Mesenchymal stem cell (in vitro differentiated cells and primary cell): ENCODE data around the gene DKC1.
A peak's percentile ranks its signal among the peaks of the same experiment; 100 is the strongest.

Source experiments
- DNase-seq: peaks from one replicate; pipeline ENCODE4 v3.0.0-alpha.2; 2013
- H2AFZ ChIP-seq: one replicate; pipeline ENCODE4 v1.6.1; 2013; ENCODE audit warnings: low read depth, mild to moderate bottlenecking, control low read depth, inconsistent platforms, low read length, moderate library complexity
- H2AK5ac ChIP-seq: 2 replicates; pipeline ENCODE4 v1.6.1; 2013; ENCODE audit warnings: low read length, moderate library complexity, mild to moderate bottlenecking, inconsistent platforms; ENCODE audit not compliant: severe bottlenecking
- H2BK120ac ChIP-seq: one replicate; pipeline ENCODE4 v1.6.1; 2013; ENCODE audit warnings: low read depth, mild to moderate bottlenecking, inconsistent platforms, low read length, moderate library complexity
- H2BK12ac ChIP-seq, 2 experiments: one replicate each; pipeline ENCODE4 v1.6.1; 2013; ENCODE audit warnings: inconsistent platforms in 2 of 2, low read length in 2 of 2, mild to moderate bottlenecking in 2 of 2, moderate library complexity in 2 of 2, control low read depth in 1 of 2
- H2BK15ac ChIP-seq: one replicate; pipeline ENCODE4 v1.6.1; 2013; ENCODE audit warnings: mild to moderate bottlenecking, low read depth, inconsistent platforms; ENCODE audit not compliant: poor library complexity, severe bottlenecking
- H2BK5ac ChIP-seq: 2 replicates; pipeline ENCODE4 v1.6.1; 2013; ENCODE audit warnings: low read depth, mild to moderate bottlenecking, low read length, control low read depth, inconsistent platforms; ENCODE audit not compliant: poor library complexity, severe bottlenecking
- H3K14ac ChIP-seq, 2 experiments: one replicate each; pipeline ENCODE4 v1.6.1; 2013; ENCODE audit warnings: inconsistent platforms in 2 of 2, low read length in 2 of 2, control low read depth in 1 of 2, mild to moderate bottlenecking in 1 of 2, moderate library complexity in 1 of 2
- H3K18ac ChIP-seq, 2 experiments: one replicate each; pipeline ENCODE4 v1.6.1; 2013; ENCODE audit warnings: inconsistent platforms in 2 of 2, low read length in 2 of 2, control low read depth in 1 of 2, low read depth in 1 of 2, mild to moderate bottlenecking in 1 of 2
- H3K23ac ChIP-seq, 2 experiments: one replicate each; pipeline ENCODE4 v1.6.1; 2013; ENCODE audit warnings: inconsistent platforms in 2 of 2, low read length in 2 of 2, mild to moderate bottlenecking in 2 of 2, moderate library complexity in 2 of 2, control low read depth in 1 of 2
- H3K27ac ChIP-seq: 2 replicates; pipeline ENCODE4 v1.5.1; 2013; ENCODE audit warnings: mild to moderate bottlenecking, moderate library complexity, low read length, control low read depth, inconsistent platforms; ENCODE audit not compliant: poor library complexity, severe bottlenecking
- H3K27me3 ChIP-seq, 2 experiments: 2 replicates each; pipeline versions ENCODE4 v1.6.1 to v1.7.0; 2013; ENCODE audit warnings: low read length in 2 of 2, mild to moderate bottlenecking in 2 of 2, moderate library complexity in 2 of 2, control low read depth in 1 of 2, inconsistent platforms in 1 of 2; ENCODE audit not compliant: control insufficient read depth in 1 of 2, insufficient read depth in 1 of 2
- H3K36me3 ChIP-seq, 2 experiments: 2 replicates each; pipeline versions ENCODE4 v1.6.1 to v1.7.0; 2013; ENCODE audit warnings: low read length in 2 of 2, control low read depth in 1 of 2, inconsistent platforms in 1 of 2, low read depth in 1 of 2, mild to moderate bottlenecking in 1 of 2; ENCODE audit not compliant: insufficient read depth in 2 of 2, control insufficient read depth in 1 of 2
- H3K4ac ChIP-seq, 2 experiments: one replicate each; pipeline ENCODE4 v1.6.1; 2013; ENCODE audit warnings: inconsistent platforms in 2 of 2, low read length in 2 of 2, mild to moderate bottlenecking in 2 of 2, moderate library complexity in 2 of 2, control low read depth in 1 of 2, low read depth in 1 of 2
- H3K4me1 ChIP-seq: 2 replicates; pipeline ENCODE4 v1.6.1; 2013; ENCODE audit warnings: low read depth, low read length, control low read depth; ENCODE audit not compliant: control insufficient read depth, insufficient read depth
- H3K4me2 ChIP-seq: 2 replicates; pipeline ENCODE4 v1.6.1; 2013; ENCODE audit warnings: low read length, mild to moderate bottlenecking, inconsistent platforms; ENCODE audit not compliant: poor library complexity, severe bottlenecking
- H3K4me3 ChIP-seq, 2 experiments: 2 replicates each; pipeline versions ENCODE4 v1.5.1 to v1.7.0; 2013; ENCODE audit warnings: low read length in 2 of 2, mild to moderate bottlenecking in 2 of 2, control low read depth in 1 of 2, low read depth in 1 of 2; ENCODE audit not compliant: insufficient read depth in 1 of 2
- H3K79me1 ChIP-seq: replicated peaks from 2 replicates; pipeline ENCODE4 v1.6.1; 2013; ENCODE audit warnings: mild to moderate bottlenecking, control low read depth, low read length, inconsistent platforms; ENCODE audit not compliant: poor library complexity, severe bottlenecking
- H3K9ac ChIP-seq: 2 replicates; pipeline ENCODE4 v1.7.0; 2013; ENCODE audit warnings: mild to moderate bottlenecking, low read length, moderate library complexity
- H3K9me3 ChIP-seq: 2 replicates; pipeline ENCODE4 v1.7.0; 2013; ENCODE audit warnings: mild to moderate bottlenecking, low read length; ENCODE audit not compliant: control insufficient read depth
- H4K8ac ChIP-seq: one replicate; pipeline ENCODE4 v1.6.1; 2013; ENCODE audit warnings: inconsistent platforms, mild to moderate bottlenecking, low read length, moderate library complexity
- H4K91ac ChIP-seq: one replicate; pipeline ENCODE4 v1.6.1; 2013; ENCODE audit warnings: mild to moderate bottlenecking, low read length, inconsistent platforms
- WGBS: methylation state at CpG from one replicate; pipeline ENCODE4 v1.1.7; 2013; ENCODE audit warnings: mixed read lengths; 5-methylcytosine and 5-hydroxymethylcytosine counted together

Gene DKC1

GRCh38 chrX:154805696-154806091 lies 43.0 kb downstream of the DKC1 start:
- Histone ChIP-seq H2BK5ac (no peak overlapping the region), H3K18ac (no peak overlapping the region), H3K9me3 (peaks cover 10% of the 10 kb centered on the region), H3K79me1 (peaks cover 5% of the 10 kb centered on the region), H3K27ac (peak overlapping the region; percentile 50), H3K27me3 (no peaks in the 10 kb centered on the region), H4K8ac (peak overlapping the region; percentile 7), H3K4me2 (peak overlapping the region; percentile 86), H3K9ac (peak overlapping the region; percentile 79), H2BK120ac (no peak overlapping the region), H3K4me1 (peaks cover 3% of the 10 kb centered on the region), H2BK15ac (no peak overlapping the region), H3K23ac (no peak overlapping the region), H3K4me3 (peak overlapping the region; percentile 37 to 78), H2AK5ac (no peak overlapping the region), H2AFZ (peak overlapping the region; percentile 23), H2BK12ac (no peak overlapping the region), H3K36me3 (no peaks in the 10 kb centered on the region), H3K14ac (no peak overlapping the region), H3K4ac (no peak overlapping the region), H4K91ac (peak overlapping the region; percentile 27)
- DNase-seq: no peak
- WGBS: 12% methylated on average over 10 of the region's 13 CpGs

GRCh38 chrX:154806837-154807501 lies 44.3 kb downstream of the DKC1 start:
- H3K4me2 ChIP-seq: no peak overlapping the region
- no peak for DNase-seq
- WGBS: 95% methylated on average over 4 of the region's 5 CpGs
- no peaks in the 10 kb centered on the region for H3K27me3 ChIP-seq
- no peak overlapping the region for H3K9ac ChIP-seq
- no peak overlapping the region for H3K4me3 ChIP-seq
- no peak overlapping the region for H2BK120ac ChIP-seq
- no peak overlapping the region for H3K18ac ChIP-seq
- H3K4ac ChIP-seq: no peak overlapping the region
- H3K14ac ChIP-seq: no peak overlapping the region
- no peak overlapping the region for H4K8ac ChIP-seq
- no peak overlapping the region for H2BK15ac ChIP-seq
- peaks cover 3% of the 10 kb centered on the region for H3K4me1 ChIP-seq
- H2AK5ac ChIP-seq: no peak overlapping the region
- no peak overlapping the region for H3K23ac ChIP-seq
- no peak overlapping the region for H2BK5ac ChIP-seq
- H3K36me3 ChIP-seq: no peaks in the 10 kb centered on the region
- peaks cover 10% of the 10 kb centered on the region for H3K9me3 ChIP-seq
- no peak overlapping the region for H2AFZ ChIP-seq
- peaks cover 4% of the 10 kb centered on the region for H3K79me1 ChIP-seq
- H2BK12ac ChIP-seq: no peak overlapping the region
- no peak overlapping the region for H4K91ac ChIP-seq
- no peak overlapping the region for H3K27ac ChIP-seq

GRCh38 chrX:154809939-154810665 lies 47.4 kb downstream of the DKC1 start:
- Histone ChIP-seq H3K27ac (no peak overlapping the region), H4K8ac (no peak overlapping the region), H2AFZ (no peak overlapping the region), H3K79me1 (no peaks in the 10 kb centered on the region), H3K18ac (no peak overlapping the region), H2BK5ac (no peak overlapping the region), H3K27me3 (peaks cover 0 to 3% of the 10 kb centered on the region in 2 experiments), H3K9me3 (peaks cover 10% of the 10 kb centered on the region), H3K36me3 (no peaks in the 10 kb centered on the region), H3K4me1 (no peaks in the 10 kb centered on the region), H2BK15ac (no peak overlapping the region), H3K4ac (no peak overlapping the region), H3K9ac (no peak overlapping the region), H2AK5ac (no peak overlapping the region), H2BK12ac (no peak overlapping the region), H3K14ac (no peak overlapping the region), H2BK120ac (no peak overlapping the region), H3K4me2 (no peak overlapping the region), H3K4me3 (no peak overlapping the region), H4K91ac (no peak overlapping the region), H3K23ac (no peak overlapping the region)
- DNase-seq: peak; percentile 38
- WGBS: 100% methylated on average over 1 of the region's 1 CpG

- Histone ChIP-seq H2BK12ac (no peak overlapping the region), H3K9me3 (peaks cover 2% of the 10 kb centered on the region), H4K8ac (no peak overlapping the region), H4K91ac (no peak overlapping the region), H3K79me1 (no peaks in the 10 kb centered on the region), H3K27me3 (peaks cover 0 to 3% of the 10 kb centered on the region in 2 experiments), H3K23ac (no peak overlapping the region), H3K27ac (no peak overlapping the region), H3K36me3 (no peaks in the 10 kb centered on the region), H2BK15ac (no peak overlapping the region), H3K14ac (no peak overlapping the region), H3K18ac (no peak overlapping the region), H3K4ac (no peak overlapping the region), H3K9ac (no peak overlapping the region), H2AFZ (no peak overlapping the region), H3K4me2 (no peak overlapping the region), H2AK5ac (no peak overlapping the region), H3K4me3 (no peak overlapping the region), H2BK5ac (no peak overlapping the region), H3K4me1 (no peaks in the 10 kb centered on the region), H2BK120ac (no peak overlapping the region)
- no peak for DNase-seq
- WGBS: 71% methylated on average over 1 of the region's 2 CpGs
These were observed 49.9 kb downstream of the DKC1 start for GRCh38 chrX:154812341-154813101.
